ENCODE results near the gene POLL.

POLL gene

DNA sequence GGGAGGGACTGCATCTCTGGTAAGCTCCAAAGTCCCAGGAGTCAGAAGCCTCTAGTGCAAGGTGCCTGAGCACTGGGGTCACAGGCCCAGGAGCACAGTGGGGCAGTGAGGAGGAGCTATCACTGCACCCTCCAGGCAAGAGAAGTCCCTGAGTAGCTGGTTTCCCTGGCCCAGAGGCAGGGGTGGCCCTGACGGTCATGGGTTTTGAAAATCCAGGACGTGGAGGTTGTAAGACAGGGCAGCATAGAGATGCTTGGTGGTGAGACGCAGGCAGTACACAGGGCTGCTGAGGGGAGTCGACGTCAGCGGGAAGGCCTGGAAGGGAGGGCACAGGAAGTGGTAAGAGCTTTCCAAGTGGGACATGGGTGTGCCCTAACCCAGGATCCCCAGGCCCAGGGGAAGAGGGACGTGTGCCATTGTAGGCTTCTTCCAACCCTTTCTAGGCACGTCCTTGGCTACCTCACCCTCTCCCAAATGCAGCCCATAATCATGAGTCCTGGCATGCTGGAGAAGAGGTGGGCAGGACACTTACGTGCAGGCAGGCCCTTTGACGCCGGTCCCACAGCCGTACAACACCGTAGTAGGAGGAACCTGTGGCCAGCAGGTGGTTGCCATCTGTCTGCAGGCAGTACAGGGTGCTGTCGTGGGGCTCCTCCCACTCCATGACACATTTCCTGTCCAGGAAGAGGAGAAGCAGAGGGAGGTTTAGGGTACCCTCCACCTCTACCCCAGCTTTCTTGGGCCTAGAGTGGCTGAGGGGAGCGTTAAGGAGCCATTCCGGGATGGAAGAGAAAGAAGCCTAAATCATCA is 23.2 kb upstream of the POLL start:
- DNase-seq (ENCODE audit: low read depth), result no peak
- H3K4me3 ChIP-seq (ENCODE audit: control insufficient read depth, low read depth, low read length), result no peak overlapping the region
- no peak for TF ChIP-seq CTCF (IDR thresholded peaks at IDR 0.05; ENCODE audit: control insufficient read depth, insufficient read depth, low read depth, low read length, missing control alignments)

DNA sequence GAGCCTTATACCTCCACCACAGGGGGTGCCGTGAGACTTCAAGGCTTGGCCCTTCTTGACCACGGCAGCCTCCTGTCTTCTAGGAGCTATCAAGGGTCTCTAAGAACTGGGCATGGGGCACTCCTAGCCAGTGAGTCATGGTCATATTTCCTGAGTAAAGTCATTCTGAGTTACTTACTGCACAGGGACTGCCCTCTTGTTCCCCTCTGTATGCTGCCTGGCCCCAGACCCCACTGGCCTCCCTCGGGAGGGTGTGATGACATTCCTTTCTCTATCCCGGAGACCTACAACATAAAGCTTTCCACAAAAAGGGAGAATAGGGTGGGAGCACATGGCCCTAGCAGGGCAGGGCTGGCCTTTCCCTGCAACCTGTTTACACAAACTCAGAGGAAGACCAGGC is 21.4 kb upstream of the POLL start:
- no peak for TF ChIP-seq CTCF (IDR thresholded peaks at IDR 0.05; ENCODE audit: control insufficient read depth, insufficient read depth, low read depth, low read length, missing control alignments)
- H3K4me3 ChIP-seq (ENCODE audit: control insufficient read depth, low read depth, low read length), result no peak overlapping the region
- no peak for DNase-seq (ENCODE audit: low read depth)

DNA sequence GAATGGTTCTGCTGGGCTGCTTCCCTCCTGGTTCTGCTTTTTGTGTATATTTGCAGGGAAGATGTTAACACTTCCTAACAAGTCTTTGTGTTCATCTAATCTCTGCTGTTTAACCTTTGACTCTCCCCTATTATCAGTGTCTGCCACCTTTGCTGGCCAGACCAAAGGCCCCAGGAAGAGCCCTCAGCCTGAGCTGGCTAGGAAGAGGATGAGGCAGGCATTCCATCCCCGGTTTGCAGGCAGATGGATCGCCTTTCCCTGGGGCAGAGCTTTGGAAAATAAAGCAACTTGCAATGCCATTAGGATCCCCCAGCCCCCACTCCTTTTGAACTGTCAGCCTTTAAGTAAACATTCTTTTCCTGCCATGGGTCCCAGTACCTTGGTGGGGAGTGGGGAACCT is 19.1 kb upstream of the POLL start:
- TF ChIP-seq CTCF (IDR thresholded peaks at IDR 0.05; ENCODE audit: control insufficient read depth, insufficient read depth, low read depth, low read length, missing control alignments), result no peak
- no peak for DNase-seq (ENCODE audit: low read depth)

DNA sequence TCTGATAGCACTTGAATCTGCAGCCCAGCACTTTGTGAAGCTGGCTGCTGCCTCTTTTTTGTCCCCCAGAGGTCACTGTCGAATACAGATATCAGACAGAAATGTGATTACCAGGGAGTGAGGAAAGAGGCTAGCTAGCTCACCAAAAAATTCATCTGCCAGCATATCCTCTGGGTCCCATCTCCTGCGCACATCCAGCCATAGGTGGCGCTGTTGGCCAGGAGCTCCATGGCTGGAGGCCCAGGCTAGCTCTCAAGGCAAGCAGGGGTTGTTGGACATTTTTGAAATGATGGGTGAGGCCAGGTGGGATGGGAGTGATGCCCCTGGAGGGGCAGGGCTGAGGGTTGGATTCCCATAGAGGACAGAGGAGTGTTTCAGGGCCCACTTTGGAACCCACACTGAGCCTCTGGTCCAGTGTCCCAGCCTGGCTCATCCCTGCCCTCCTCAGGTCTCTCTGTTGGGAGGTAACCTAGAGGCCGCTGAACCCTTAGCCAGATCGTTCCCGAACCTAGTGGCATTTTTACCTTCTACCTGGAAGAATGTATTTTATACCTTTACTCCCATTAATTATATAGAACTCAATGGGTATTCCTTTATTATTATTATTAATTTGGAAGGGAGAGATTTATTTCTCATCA is 14.8 kb upstream of the POLL start:
- H3K4me3 ChIP-seq (ENCODE audit: control insufficient read depth, low read depth, low read length), result no peak overlapping the region
- peak; percentile 97 for TF ChIP-seq CTCF (IDR thresholded peaks at IDR 0.05; ENCODE audit: control insufficient read depth, insufficient read depth, low read depth, low read length, missing control alignments)
- peak; percentile 7 for DNase-seq (ENCODE audit: low read depth)

More for the DNA sequence above, 19.1 kb upstream of the POLL start:
- no peak overlapping the region for H3K4me3 ChIP-seq (ENCODE audit: control insufficient read depth, low read depth, low read length)

GRCh38 chr10:101601541-101601940 is 13.5 kb upstream of the POLL start:
- H3K4me3 ChIP-seq (ENCODE audit: control insufficient read depth, low read depth, low read length), result no peak overlapping the region
- DNase-seq (ENCODE audit: low read depth), result no peak
- no peak for TF ChIP-seq CTCF (IDR thresholded peaks at IDR 0.05; ENCODE audit: control insufficient read depth, insufficient read depth, low read depth, low read length, missing control alignments)

- TF ChIP-seq CTCF (IDR thresholded peaks at IDR 0.05; ENCODE audit: control insufficient read depth, insufficient read depth, low read depth, low read length, missing control alignments), result no peak
- H3K4me3 ChIP-seq (ENCODE audit: control insufficient read depth, low read depth, low read length), result no peak overlapping the region
- DNase-seq (ENCODE audit: low read depth), result no peak
Observed at GRCh38 chr10:101597091-101597900, 9.2 kb upstream of the POLL start.
